NCI-H446 (cell line): ENCODE data around the gene OR9Q1.
"Not testable (repeated sequence)": the region's sequence is repeated elsewhere in the genome, so short reads cannot be mapped to it uniquely, and the experiment has no call there.

Experiments used
- DNase-seq, 2 experiments: peaks; one replicate each; lab custom pipeline; 2025; lab: John Stamatoyannopoulos, UW

The OR9Q1 gene

DNA sequence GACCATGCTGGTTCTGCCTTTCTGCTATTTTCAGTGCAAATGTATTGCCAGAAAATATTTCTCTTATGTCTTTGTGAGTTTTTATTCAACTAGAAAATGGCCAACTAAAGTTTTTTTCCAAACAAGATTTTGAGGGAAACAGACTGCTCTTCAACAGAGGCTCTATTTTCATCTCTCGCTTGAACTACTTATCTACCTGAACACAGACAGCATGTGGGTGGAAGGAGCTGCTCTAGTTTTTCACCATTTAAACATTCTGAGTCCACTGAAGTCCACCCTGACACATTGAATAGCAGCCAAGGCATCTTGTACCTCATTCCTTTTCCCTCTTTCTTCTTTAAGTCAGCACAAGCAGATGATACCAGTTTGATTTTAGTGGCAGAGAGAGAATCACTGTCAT, 111.5 kb downstream of the OR9Q1 start:
- DNase-seq, result no peak

DNA sequence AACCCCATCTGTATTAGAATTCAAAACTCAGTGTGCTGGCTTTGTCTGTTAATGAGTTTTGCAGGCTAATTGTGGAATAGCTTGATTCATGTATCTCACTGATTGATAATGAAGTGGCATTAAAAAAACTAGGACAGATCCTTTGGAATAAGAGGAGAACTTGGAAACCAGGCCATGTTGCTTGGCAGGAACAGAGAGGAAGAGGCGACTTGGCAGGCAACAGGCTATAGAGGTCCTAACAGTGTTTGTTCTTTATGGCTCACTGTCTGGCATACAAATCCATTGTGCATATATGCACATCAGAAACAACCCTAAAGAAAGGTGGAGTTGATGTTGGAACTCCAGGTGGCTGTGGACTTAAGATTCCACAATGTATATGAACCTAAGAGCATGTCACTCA, 119.1 kb downstream of the OR9Q1 start:
- no peak for DNase-seq

- peak in 1 of 2 experiments; percentile 11 for DNase-seq
Measured at GRCh38 chr11:58152781-58153180, 129.1 kb downstream of the OR9Q1 start.

GRCh38 chr11:58164389-58164788, 140.7 kb downstream of the OR9Q1 start:
- DNase-seq, result no peak

DNA sequence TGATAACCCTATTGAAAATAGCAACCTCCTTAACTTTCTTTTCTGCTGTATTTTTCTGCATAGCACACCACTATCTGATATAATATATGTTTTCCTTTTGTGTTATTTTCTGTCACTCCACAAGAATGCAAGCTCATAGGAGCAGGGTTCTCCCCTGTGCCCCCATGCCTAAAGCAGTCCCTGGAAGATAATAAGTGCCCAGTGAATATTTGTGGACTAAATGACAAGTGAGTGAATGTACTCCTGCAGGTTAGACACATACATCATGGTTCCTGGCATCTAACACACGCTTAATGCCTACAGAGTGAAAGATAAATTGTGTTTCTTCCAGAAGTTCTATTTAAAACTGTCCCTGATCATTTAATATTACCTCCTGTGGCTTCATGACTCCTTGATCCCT, 141.3 kb downstream of the OR9Q1 start:
- no peak for DNase-seq

GRCh38 chr11:58165504-58166106, 141.9 kb downstream of the OR9Q1 start:
- no peak for DNase-seq

DNA sequence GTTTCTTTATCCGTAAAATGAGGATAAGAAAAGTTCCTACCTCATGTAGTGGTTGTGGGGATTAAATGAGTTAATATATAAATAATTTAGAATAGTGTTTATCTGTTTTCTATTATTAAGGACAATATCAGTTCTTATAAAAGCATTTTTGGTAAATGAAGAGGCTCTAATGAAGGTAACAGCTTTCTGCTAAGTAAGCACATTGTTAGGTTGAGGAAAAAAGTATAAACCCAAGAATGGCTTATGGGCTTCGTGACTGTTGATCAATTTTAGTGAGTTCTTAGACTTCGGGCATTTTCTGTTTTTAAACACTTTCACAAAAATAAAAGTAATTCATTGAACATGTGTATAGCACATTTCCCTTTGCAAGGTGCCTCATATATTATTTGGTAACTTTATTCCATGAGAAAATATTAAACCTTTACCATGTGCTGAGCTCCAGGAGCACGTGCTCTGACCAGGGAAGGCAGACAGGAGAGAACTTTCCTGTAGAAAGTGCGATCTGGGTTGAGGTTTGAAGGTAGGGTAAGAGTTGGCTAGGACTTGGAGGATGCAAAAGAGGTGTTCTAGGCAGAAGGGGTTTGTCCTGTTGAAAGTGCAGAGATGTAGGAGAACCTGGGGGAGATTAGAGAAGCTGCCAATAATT, 153.9 kb downstream of the OR9Q1 start:
- no peak for DNase-seq

DNA sequence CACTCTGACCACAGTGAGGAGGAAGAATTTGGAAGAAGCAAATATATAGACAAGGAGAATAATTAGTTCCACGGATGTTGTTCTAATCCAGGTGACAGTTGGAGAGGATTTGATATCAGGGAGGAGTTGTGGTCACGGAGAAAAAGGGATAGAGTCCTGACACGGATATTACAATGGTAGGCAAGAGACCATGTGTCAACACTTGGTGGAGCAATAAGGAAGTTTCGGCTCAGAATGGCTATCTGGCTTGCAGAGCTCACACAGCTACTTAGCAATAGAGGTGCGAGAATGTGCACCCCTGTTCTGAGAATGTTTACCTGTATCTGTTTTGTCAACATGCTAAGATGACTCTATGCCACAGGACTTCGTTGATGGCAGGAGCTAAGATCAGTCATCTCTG, 154.8 kb downstream of the OR9Q1 start:
- DNase-seq, result no peak

GRCh38 chr11:58179648-58180047, 156.0 kb downstream of the OR9Q1 start:
- peak in 1 of 2 experiments; percentile 5 for DNase-seq

DNA sequence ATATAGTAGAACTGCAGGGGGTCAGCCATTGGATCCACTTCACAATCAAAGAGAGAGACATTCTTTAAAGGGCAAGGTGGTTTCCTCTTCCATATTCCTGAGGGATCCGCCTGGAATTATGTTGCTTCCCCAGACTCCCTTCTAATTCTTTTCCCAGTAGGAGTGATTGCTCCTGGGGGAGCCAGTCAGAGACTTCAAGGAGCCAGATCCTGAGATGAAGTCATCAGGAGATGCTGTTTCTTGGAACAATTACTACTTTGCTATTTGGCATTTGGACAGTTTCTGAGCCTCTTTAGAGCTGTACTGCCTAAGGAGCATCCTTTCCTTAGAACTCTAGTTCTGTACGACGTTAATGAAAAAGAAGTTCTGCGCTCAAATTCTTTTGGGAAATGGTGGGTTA, 163.3 kb downstream of the OR9Q1 start:
- DNase-seq, result no peak

DNA sequence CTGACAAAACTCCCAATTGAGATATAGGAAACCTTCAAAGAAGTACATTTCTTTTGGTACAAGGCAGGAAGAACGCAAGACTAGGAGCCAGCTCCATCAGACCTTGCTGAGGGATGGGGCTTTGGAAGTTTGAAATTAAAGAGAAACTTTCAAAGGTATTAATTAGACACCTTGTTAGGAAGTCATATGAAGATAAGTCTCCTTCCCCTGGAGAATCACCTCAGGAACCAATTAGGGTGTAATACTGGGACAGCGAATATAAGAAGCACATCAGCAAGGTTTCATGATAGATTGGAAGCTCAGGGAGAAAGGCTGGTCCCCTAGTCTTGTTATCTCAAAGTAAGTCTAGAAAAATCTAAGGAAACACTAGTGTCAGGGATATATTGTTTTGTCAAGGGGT, 165.1 kb downstream of the OR9Q1 start, which contains the start of gene OR9Q2:
Gene OR9Q2 (plus strand): TSS at position 301 of the 400 bp plus-strand sequence. CDS start 1,421 bp downstream, outside the sequence.
- DNase-seq, result no peak

DNA sequence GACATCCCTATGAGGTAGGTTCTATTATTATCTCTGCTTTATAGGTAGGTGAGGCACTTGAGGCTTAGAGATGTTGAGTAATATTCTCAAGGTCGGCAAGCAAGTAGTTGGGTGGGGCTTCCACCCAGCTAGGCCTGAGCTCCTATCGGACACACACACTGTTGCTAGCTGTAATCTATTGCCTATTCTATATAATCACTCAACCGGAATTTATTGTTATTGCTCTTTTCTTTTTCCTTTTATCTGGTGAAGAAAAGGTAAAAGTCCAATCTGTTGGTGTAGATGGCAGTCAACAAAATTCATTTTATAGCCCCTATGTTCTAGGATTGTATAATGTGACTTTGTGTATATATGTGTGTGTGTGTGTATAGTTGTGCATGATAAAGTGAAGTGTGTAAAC, 168.5 kb downstream of the OR9Q1 start:
- DNase-seq, result no peak

DNA sequence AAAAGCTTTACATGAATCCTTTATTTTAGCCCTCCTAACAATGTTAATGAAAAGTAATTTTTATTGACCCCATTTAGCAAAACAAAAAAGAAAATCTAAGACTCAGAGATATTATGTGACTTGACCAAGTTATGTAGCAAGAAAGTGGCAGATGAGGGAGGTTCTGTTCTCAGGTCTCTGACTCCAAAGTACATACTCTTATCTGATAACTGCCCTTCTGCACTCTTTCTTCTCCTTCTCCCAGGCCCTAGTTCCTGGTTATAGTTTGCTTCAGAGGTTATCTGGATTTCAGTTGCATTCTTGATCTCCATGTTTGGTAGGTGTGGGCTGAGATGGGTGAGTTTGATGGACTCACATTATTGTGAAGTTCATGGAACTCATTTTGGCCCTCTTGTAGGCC, 169.7 kb downstream of the OR9Q1 start:
- no peak for DNase-seq

GRCh38 chr11:58195939-58196338, 172.3 kb downstream of the OR9Q1 start:
- no peak for DNase-seq

DNA sequence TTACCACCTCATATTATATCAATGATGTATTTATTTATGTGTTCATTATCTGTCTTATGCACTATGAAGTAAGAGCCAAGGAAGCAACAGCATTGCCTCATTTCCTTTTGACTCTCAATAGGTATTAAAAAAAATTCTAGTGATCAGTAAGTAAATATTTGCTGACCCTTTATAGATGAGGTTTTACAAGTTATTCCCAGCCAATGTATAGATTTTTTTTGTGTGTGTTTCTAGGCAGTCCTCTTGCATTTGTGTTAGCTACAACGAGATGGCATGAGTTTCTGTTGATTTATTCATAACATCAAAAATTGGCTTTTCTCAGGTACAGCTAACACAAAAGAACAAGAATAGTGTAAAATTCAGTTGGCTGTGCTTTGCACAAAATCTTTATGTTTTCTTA, 175.6 kb downstream of the OR9Q1 start:
- no peak for DNase-seq

DNA sequence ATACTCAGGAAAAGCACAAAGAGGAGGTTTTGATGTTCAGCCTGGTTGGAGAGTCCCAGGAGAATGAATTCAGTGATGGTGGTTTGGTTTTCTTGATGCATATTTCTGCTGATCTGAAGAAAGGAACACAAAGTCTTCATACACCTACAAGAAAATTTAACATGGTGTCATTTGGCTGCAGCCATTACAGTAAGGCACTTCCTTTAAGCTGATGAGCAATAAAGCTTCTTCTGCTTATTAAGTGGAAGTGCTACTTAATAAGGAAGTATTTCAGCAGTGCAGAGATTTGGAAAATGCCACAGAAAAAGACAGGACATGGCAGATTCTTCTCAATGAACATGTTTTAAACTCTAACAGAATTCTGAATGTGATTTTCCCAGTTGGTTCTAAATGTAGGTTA, 180.4 kb downstream of the OR9Q1 start, which contains the start of gene OR1S2:
Gene OR1S2 (minus strand): TSS at position 101 of the 400 bp plus-strand sequence. CDS start 0 bp downstream, at position 101.
- DNase-seq, result no peak

DNA sequence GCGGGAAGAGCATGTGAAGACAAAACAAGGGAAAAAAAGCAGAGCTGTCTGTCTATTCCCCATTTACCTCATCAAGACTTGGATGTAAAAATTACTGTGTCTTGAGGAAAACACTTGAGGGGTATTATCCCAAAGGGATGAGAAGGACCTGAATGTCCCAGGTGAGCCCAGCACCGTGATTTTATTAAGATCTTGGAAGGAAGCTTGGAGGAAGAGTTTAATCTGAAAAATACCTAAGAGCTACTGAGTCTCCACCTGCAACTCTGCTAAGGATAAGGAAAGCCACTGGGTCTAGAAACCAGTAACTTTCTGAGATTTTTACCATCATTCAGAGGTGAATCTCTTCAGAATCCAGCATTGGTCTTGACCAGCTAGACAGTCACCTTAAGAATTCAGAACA, 188.7 kb downstream of the OR9Q1 start, which contains the start of gene OR1S1:
Gene OR1S1 (plus strand): TSS at position 301 of the 400 bp plus-strand sequence.
- not testable (repeated sequence) for DNase-seq

DNA sequence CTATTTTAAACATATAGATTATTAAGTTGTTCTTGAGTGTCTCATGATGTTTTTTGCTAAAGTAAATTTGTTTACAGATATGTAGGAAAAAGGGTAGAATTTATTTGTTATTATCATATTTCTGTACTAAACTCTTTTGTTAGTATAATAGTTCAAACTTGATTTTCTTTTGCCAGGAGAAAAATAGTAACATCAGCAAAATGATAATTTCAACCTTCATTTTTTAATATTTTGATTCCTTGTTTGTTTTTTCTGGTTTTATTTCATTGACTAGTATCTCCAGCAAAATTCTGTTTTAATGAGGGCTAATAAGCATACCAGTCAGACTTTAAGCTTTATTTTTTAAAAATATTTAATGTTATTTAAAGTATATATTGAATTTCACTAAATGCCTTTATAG, 192.8 kb downstream of the OR9Q1 start:
- DNase-seq, result no peak

DNA sequence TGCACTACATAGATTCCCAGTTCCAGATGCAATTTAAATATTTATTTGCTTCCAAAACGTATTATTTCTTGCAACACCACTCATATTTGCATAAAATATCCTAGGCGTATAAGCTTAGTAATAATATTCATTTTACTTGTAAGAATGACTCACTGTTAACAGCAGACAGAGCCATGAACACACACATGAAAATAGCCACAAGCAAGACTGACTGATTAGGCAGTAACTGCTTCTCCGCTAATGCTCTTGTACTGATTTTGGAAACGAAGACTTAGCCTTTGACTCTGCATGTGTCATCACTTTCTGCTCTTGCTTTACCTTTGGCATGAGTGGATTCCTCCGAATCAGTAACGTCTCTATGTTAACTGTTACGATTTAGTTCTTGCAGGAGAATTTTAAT, 199.0 kb downstream of the OR9Q1 start:
- no peak for DNase-seq

GRCh38 chr11:58227956-58228615, 204.4 kb downstream of the OR9Q1 start:
- DNase-seq, result no peak
